NT2/D1 (cell line): ENCODE results near the gene A2M.

Experiments used
- SUZ12 ChIP-seq: IDR thresholded peaks from 2 replicates; pipeline ENCODE4 v1.6.1; 2011; ENCODE audit not compliant: insufficient read length, insufficient read depth; ENCODE audit errors: extremely low read depth
- ZNF274 ChIP-seq: IDR thresholded peaks from 2 replicates; pipeline ENCODE4 v1.6.1; 2011; ENCODE audit warnings: mild to moderate bottlenecking, low read depth, low read length

DNA sequence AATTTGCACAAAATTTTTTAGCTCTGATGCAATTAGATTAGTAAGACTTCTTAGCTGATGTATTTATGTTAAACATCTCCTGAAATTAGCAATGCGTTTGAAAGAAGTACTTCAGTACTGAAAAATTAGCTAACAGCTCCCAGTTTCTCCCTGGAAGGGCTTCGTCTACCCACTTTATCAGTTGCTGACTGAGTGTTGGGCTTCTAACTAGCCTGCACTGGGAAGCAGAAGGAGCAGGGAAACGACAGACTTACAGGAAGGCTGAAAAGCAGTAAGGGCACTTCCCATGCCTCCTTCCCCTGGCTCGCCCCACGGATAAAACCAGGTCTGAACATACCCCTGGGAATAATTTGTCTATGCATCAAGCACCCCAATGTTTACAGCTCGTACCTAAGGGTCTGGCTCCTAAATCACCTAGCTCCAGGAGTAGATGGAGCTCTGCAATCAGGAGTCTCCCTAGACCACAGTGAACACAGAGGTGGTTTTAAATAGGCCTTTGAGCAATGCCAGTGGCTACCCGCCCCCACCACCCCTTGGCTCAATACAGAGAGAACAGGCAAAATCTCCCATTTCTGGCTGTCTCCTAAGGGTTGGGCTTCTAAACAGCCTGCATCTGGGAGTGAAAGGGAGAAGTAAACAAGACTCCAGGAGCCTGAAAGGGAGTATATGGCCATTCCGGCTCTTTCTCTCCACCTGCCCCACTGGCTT is 23.7 kb downstream of the A2M start:
- no peak for TF ChIP-seq ZNF274
- TF ChIP-seq SUZ12, result no peak
